GM23338 (cell line): ENCODE data around the gene ATP8A2. TPM values are rescaled to one million over a fixed set of nuclear protein-coding genes. Genes with fewer than 3 reads are reported as not detected.
"Not testable (repeated sequence)": the region's sequence is repeated elsewhere in the genome, so short reads cannot be mapped to it uniquely, and the experiment has no call there.

Experiments used
- ATAC-seq: fragments of 200-7000 bp; cut with Tn5 transposase; 3 replicates; pipeline ENCODE4 v1.9.1; 2020
- DNase-seq: peaks from one replicate; pipeline ENCODE4 v3.0.0-alpha.2; 2015; ENCODE audit warnings: low spot score
- H2AFZ ChIP-seq: fragments of 200-600 bp; sonication (generic); 2 replicates; pipeline ENCODE4 v1.8.0; 2016; ENCODE audit warnings: antibody characterized with exemption, mild to moderate bottlenecking, moderate library complexity
- H3F3A ChIP-seq: fragments of 200-600 bp; sonication (generic); replicated peaks from 2 replicates; pipeline ENCODE4 v1.8.0; 2017; ENCODE audit warnings: antibody characterized with exemption, mixed run types, low read depth
- H3K27ac ChIP-seq: fragments of 200-600 bp; sonication (generic); 2 replicates; pipeline ENCODE4 v1.6.1; 2016; ENCODE audit warnings: low read depth
- H3K27me3 ChIP-seq: fragments of 200-600 bp; sonication (generic); 2 replicates; pipeline ENCODE4 v1.8.0; 2016; ENCODE audit warnings: mild to moderate bottlenecking, mixed run types, moderate library complexity; ENCODE audit not compliant: insufficient read depth
- H3K36me3 ChIP-seq: fragments of 200-600 bp; sonication (generic); 2 replicates; pipeline ENCODE4 v1.8.0; 2016; ENCODE audit warnings: mild to moderate bottlenecking; ENCODE audit not compliant: insufficient read depth
- H3K4me1 ChIP-seq: fragments of 200-600 bp; sonication (generic); 2 replicates; pipeline ENCODE4 v1.8.0; 2016; ENCODE audit warnings: mild to moderate bottlenecking, moderate library complexity; ENCODE audit not compliant: insufficient read depth
- H3K4me2 ChIP-seq: fragments of 200-600 bp; sonication (generic); 2 replicates; pipeline ENCODE4 v1.7.1; 2017; ENCODE audit warnings: mixed run types
- H3K4me3 ChIP-seq: fragments of 200-600 bp; sonication (generic); 2 replicates; pipeline ENCODE4 v1.6.1; 2016; ENCODE audit warnings: mixed run types
- H3K79me2 ChIP-seq: fragments of 200-600 bp; sonication (generic); replicated peaks from 2 replicates; pipeline ENCODE4 v1.8.0; 2017; ENCODE audit warnings: mild to moderate bottlenecking; ENCODE audit not compliant: insufficient read depth
- H3K9me2 ChIP-seq: fragments of 200-600 bp; sonication (generic); 2 replicates; pipeline ENCODE4 v1.8.0; 2017; ENCODE audit not compliant: insufficient read depth
- H4K20me1 ChIP-seq: fragments of 200-600 bp; sonication (generic); replicated peaks from 2 replicates; pipeline ENCODE4 v1.8.0; 2017; ENCODE audit warnings: mild to moderate bottlenecking; ENCODE audit not compliant: insufficient read depth
- H3K27ac Mint-ChIP-seq: 2 replicates; pipeline ENCODE4 v1.8.0; 2020; ENCODE audit warnings: inconsistent platforms, mild to moderate bottlenecking, moderate library complexity, mixed read lengths
- H3K27me3 Mint-ChIP-seq: 3 replicates; pipeline ENCODE4 v1.8.0; 2022; ENCODE audit warnings: low read depth, mild to moderate bottlenecking, moderate library complexity, mixed read lengths, inconsistent platforms; ENCODE audit not compliant: insufficient read depth, poor library complexity
- H3K36me3 Mint-ChIP-seq: 3 replicates; pipeline ENCODE4 v1.8.0; 2021; ENCODE audit warnings: low read depth, mild to moderate bottlenecking, inconsistent platforms, moderate library complexity, mixed read lengths
- H3K4me1 Mint-ChIP-seq: 3 replicates; pipeline ENCODE4 v1.8.0; 2020; ENCODE audit warnings: mild to moderate bottlenecking, inconsistent platforms, mixed read lengths
- H3K4me3 Mint-ChIP-seq: 3 replicates; pipeline ENCODE4 v1.8.0; 2021; ENCODE audit warnings: moderate library complexity, mild to moderate bottlenecking, inconsistent platforms, mixed read lengths
- H3K9me3 Mint-ChIP-seq: 3 replicates; pipeline ENCODE4 v1.8.0; 2020; ENCODE audit warnings: moderate library complexity, mild to moderate bottlenecking, inconsistent platforms, mixed read lengths
- CREB1 ChIP-seq: fragments of 250-450 bp; sonication (Bioruptor Pico); IDR thresholded peaks from 2 replicates; pipeline ENCODE4 v1.5.0; 2020; ENCODE audit warnings: low read depth, mild to moderate bottlenecking, moderate library complexity
- ETS1 ChIP-seq: IDR thresholded peaks from 2 replicates; pipeline ENCODE4 v1.6.1; 2016; ENCODE audit warnings: antibody characterized with exemption
- EZH2 ChIP-seq: fragments of 200-600 bp; sonication (generic); IDR thresholded peaks from one replicate; pipeline ENCODE4 v1.8.0; 2017; ENCODE audit warnings: antibody characterized with exemption, mild to moderate bottlenecking, low read depth; ENCODE audit not compliant: unreplicated experiment
- EZH2phosphoT487 ChIP-seq: fragments of 200-600 bp; sonication (generic); IDR thresholded peaks from one replicate; pipeline ENCODE4 v1.8.1; 2018; ENCODE audit warnings: antibody characterized with exemption; ENCODE audit not compliant: unreplicated experiment
- NANOG ChIP-seq: IDR thresholded peaks from 2 replicates; pipeline ENCODE4 v1.6.1; 2016; ENCODE audit warnings: antibody characterized with exemption, borderline replicate concordance
- REST ChIP-seq: IDR thresholded peaks from one replicate; pipeline ENCODE4 v1.6.1; 2018; ENCODE audit warnings: antibody characterized with exemption; ENCODE audit not compliant: unreplicated experiment
- STAT1 ChIP-seq: IDR thresholded peaks from one replicate; pipeline ENCODE4 v1.6.1; 2016; ENCODE audit warnings: antibody characterized with exemption; ENCODE audit not compliant: unreplicated experiment
- ZNF462 ChIP-seq: fragments of 250-450 bp; sonication (Bioruptor Pico); IDR thresholded peaks from 2 replicates; pipeline ENCODE4 v1.5.0; 2020; ENCODE audit warnings: mild to moderate bottlenecking, moderate library complexity
- polyA plus RNA-seq: library from polyadenylated mRNA; unstranded; fragments of >200 nt; fragmentation: Nextera tagmentation; extraction: Ambion mirVana; gene quantifications from 2 replicates; pipeline ENCODE4 v1.2.1, GENCODE V29; 2016
- total RNA-seq: library from RNA; depleted of rRNA; stranded (reverse); fragments of >200 nt; shearing (Covaris generic); gene quantifications from 2 replicates; pipeline ENCODE4 v1.2.3, GENCODE V29; 2014

ATP8A2 gene
- total and polyA plus RNA-seq, 2 experiments from 2014 or later = 5.7 to 8.8 TPM

GRCh38 chr13:25784119-25784518 is 412.3 kb downstream of the ATP8A2 start (continued):
- TF ChIP-seq ZNF462 (CRISPR knock-in tag) = no peak
- TF ChIP-seq STAT1 = no peak
- no peak for TF ChIP-seq EZH2phosphoT487
- TF ChIP-seq CREB1 (CRISPR knock-in tag) = no peak
- no peak for TF ChIP-seq REST
- TF ChIP-seq NANOG = no peak
- no peak for TF ChIP-seq EZH2
- no peak for TF ChIP-seq ETS1

- not testable (repeated sequence) for H3K27me3 ChIP-seq, H3K4me3 ChIP-seq, H3K36me3 ChIP-seq, H3K79me2 ChIP-seq, H3K4me1 ChIP-seq, H3K27ac ChIP-seq, H3K27ac Mint-ChIP-seq, H2AFZ ChIP-seq, DNase-seq, H3K4me1 Mint-ChIP-seq, H4K20me1 ChIP-seq, H3K4me3 Mint-ChIP-seq, H3K4me2 ChIP-seq, H3K9me2 ChIP-seq, ATAC-seq, H3K27me3 Mint-ChIP-seq, H3K36me3 Mint-ChIP-seq, H3K9me3 Mint-ChIP-seq, H3F3A ChIP-seq
Measured at GRCh38 chr13:25790137-25790536, 418.4 kb downstream of the ATP8A2 start.
